ENCODE results near the gene CAPN15. TPM values are rescaled to one million over a fixed set of nuclear protein-coding genes. Genes with fewer than 3 reads are reported as not detected.
A peak's percentile ranks its signal among the peaks of the same experiment; 100 is the strongest.

The CAPN15 gene
- total RNA-seq, 4 donors from 2014 or later, result 22.3 to 37.8 (median 27.4) TPM

GRCh38 chr16:590188-590814, 62.8 kb downstream of the CAPN15 start:
- peak overlapping the region; percentile 66 to 91 (median 80) for H3K4me3 ChIP-seq
- no peaks in the 10 kb centered on the region for H3K27me3 ChIP-seq
- no peak for TF ChIP-seq CTCF (IDR thresholded peaks at IDR 0.05 in 4 of 5, conservative IDR thresholded peaks at IDR 0.05 in 1 of 5)
- peak; percentile 82 to 85 for TF ChIP-seq POLR2A (IDR thresholded peaks at IDR 0.05)
- peak overlapping the region; percentile 87 to 97 (median 95) for H3K27ac ChIP-seq
- peak in 1 of 2 donors; percentile 3 for ATAC-seq
- H3K36me3 ChIP-seq, result no peaks in the 10 kb centered on the region
- intact Hi-C loops (cut with DNase I; ENCODE audit: low total_unique reads), result loop anchor here (1.0 kb wide), 1 partner anchor 70 kb away; no protein-coding TSS in a partner anchor
- H3K4me1 ChIP-seq, result peaks cover 67 to 69% of the 10 kb centered on the region in 2 donors
- no peak for DNase-seq
- no peaks in the 10 kb centered on the region for H3K9me3 ChIP-seq
- in situ Hi-C loops (cut with MboI; ENCODE audit: low sequenced_read_pairs in 4 of 4), result no loop called here

- Histone ChIP-seq H3K9me3 (no peaks in the 10 kb centered on the region), H3K4me3 (peak overlapping the region; percentile 66 to 91 (median 80)), H3K27ac (peak overlapping the region; percentile 87 to 97 (median 95)), H3K27me3 (no peaks in the 10 kb centered on the region), H3K36me3 (no peaks in the 10 kb centered on the region), H3K4me1 (peaks cover 68 to 71% of the 10 kb centered on the region in 2 donors)
- ATAC-seq, result no peak
- no peak for DNase-seq
- intact Hi-C loops (cut with DNase I; ENCODE audit: low total_unique reads) (loop anchor here (1.0 kb wide), 1 partner anchor 69 kb away; no protein-coding TSS in a partner anchor), in situ Hi-C loops (cut with MboI; ENCODE audit: low sequenced_read_pairs in 4 of 4) (no loop called here)
- TF ChIP-seq POLR2A (IDR thresholded peaks at IDR 0.05), result no peak
- no peak for TF ChIP-seq CTCF (IDR thresholded peaks at IDR 0.05 in 4 of 5, conservative IDR thresholded peaks at IDR 0.05 in 1 of 5)
Observed at GRCh38 chr16:590815-591200, 63.3 kb downstream of the CAPN15 start.

- Histone ChIP-seq H3K9me3 (no peaks in the 10 kb centered on the region), H3K36me3 (no peaks in the 10 kb centered on the region), H3K27ac (peak overlapping the region; percentile 87 to 97 (median 95)), H3K27me3 (no peaks in the 10 kb centered on the region), H3K4me1 (peaks cover 68 to 70% of the 10 kb centered on the region in 2 donors), H3K4me3 (peak overlapping the region; percentile 66 to 91 (median 80))
- intact Hi-C loops (cut with DNase I; ENCODE audit: low total_unique reads) (no loop called here), in situ Hi-C loops (cut with MboI; ENCODE audit: low sequenced_read_pairs in 4 of 4) (no loop called here)
- ATAC-seq (no peak), DNase-seq (no peak)
- TF ChIP-seq POLR2A (IDR thresholded peaks at IDR 0.05), result no peak
- TF ChIP-seq CTCF (IDR thresholded peaks at IDR 0.05 in 4 of 5, conservative IDR thresholded peaks at IDR 0.05 in 1 of 5), result no peak
Observed at GRCh38 chr16:591231-591630, 63.7 kb downstream of the CAPN15 start.

- H3K36me3 ChIP-seq, result no peaks in the 10 kb centered on the region
- intact Hi-C loops (cut with DNase I; ENCODE audit: low total_unique reads) (no loop called here), in situ Hi-C loops (cut with MboI; ENCODE audit: low sequenced_read_pairs in 4 of 4) (no loop called here)
- H3K4me3 ChIP-seq, result peak overlapping the region; percentile 30 to 80 (median 34)
- H3K27me3 ChIP-seq, result no peaks in the 10 kb centered on the region
- H3K4me1 ChIP-seq, result peaks cover 62 to 64% of the 10 kb centered on the region in 2 donors
- ATAC-seq (no peak), DNase-seq (no peak)
- no peaks in the 10 kb centered on the region for H3K9me3 ChIP-seq
- TF ChIP-seq CTCF (IDR thresholded peaks at IDR 0.05 in 4 of 5, conservative IDR thresholded peaks at IDR 0.05 in 1 of 5), result no peak
- no peak for TF ChIP-seq POLR2A (IDR thresholded peaks at IDR 0.05)
- peak overlapping the region; percentile 87 to 97 (median 95) for H3K27ac ChIP-seq
Observed at GRCh38 chr16:591892-592517, 64.5 kb downstream of the CAPN15 start.
